WTC11 (cell line): Measurements from ENCODE around the gene RHOT2. TPM values are rescaled to one million over a fixed set of nuclear protein-coding genes. Genes with fewer than 3 reads are reported as not detected.
A peak's percentile ranks its signal among the peaks of the same experiment; 100 is the strongest.

Experiments
- ATAC-seq: fragments of 200-7000 bp; cut with Tn5 transposase; 2 replicates; pipeline ENCODE4 v1.10.0; 2021; ENCODE audit warnings: mild to moderate bottlenecking, moderate library complexity
- CTCF ChIA-PET: fragments of 300-600 bp; sonication (Branson Sonifier 250); formaldehyde crosslinking; loops from one replicate; lab custom pipeline; 2021; ENCODE audit warnings: antibody characterized with exemption; lab: Charles Lee
- POLR2A ChIA-PET: fragments of 350-600 bp; sonication (Branson Sonifier 250); formaldehyde crosslinking; loops from one replicate; lab custom pipeline; 2021; ENCODE audit warnings: antibody characterized with exemption; lab: Charles Lee
- DNase-seq: peaks from one replicate; pipeline ENCODE4 v3.0.0; 2021; ENCODE audit warnings: low spot score
- H3K27ac Mint-ChIP-seq: 2 replicates; pipeline ENCODE4 v1.8.0; 2021; ENCODE audit warnings: mixed read lengths
- H3K27me3 Mint-ChIP-seq: 2 replicates; pipeline ENCODE4 v1.8.0; 2021; ENCODE audit warnings: low read depth, mild to moderate bottlenecking, moderate library complexity, mixed read lengths
- H3K36me3 Mint-ChIP-seq: 2 replicates; pipeline ENCODE4 v1.8.0; 2021; ENCODE audit warnings: mixed read lengths
- H3K4me1 Mint-ChIP-seq: 2 replicates; pipeline ENCODE4 v1.8.0; 2022; ENCODE audit warnings: mixed read lengths
- H3K4me3 Mint-ChIP-seq: 2 replicates; pipeline ENCODE4 v1.8.0; 2021; ENCODE audit warnings: mild to moderate bottlenecking, moderate library complexity, mixed read lengths
- H3K9me3 Mint-ChIP-seq: 2 replicates; pipeline ENCODE4 v1.8.0; 2021; ENCODE audit warnings: mixed read lengths
- CTCF ChIP-seq: fragments of 200-600 bp; IDR thresholded peaks from 2 replicates; pipeline ENCODE4 v1.8.0; 2022; ENCODE audit warnings: antibody characterized with exemption
- ELF4 ChIP-seq: sonication (generic); formaldehyde crosslinking; IDR thresholded peaks from 2 replicates; pipeline ENCODE4 v1.8.1; 2022; ENCODE audit warnings: low read depth, mild to moderate bottlenecking, moderate library complexity, missing genetic modification reagents
- ERG ChIP-seq: fragments of 250-450 bp; sonication (Bioruptor Pico); IDR thresholded peaks from 2 replicates; pipeline ENCODE4 v1.8.0; 2021; ENCODE audit warnings: mild to moderate bottlenecking
- ESRRA ChIP-seq: sonication (generic); formaldehyde crosslinking; IDR thresholded peaks from 2 replicates; pipeline ENCODE4 v1.8.1; 2022; ENCODE audit warnings: mild to moderate bottlenecking, missing genetic modification reagents, borderline replicate concordance
- FOXP4 ChIP-seq: sonication (generic); formaldehyde crosslinking; IDR thresholded peaks from 2 replicates; pipeline ENCODE4 v1.8.0; 2022; ENCODE audit warnings: mild to moderate bottlenecking, missing genetic modification reagents
- GABPB1 ChIP-seq: sonication (generic); formaldehyde crosslinking; IDR thresholded peaks from 2 replicates; pipeline ENCODE4 v1.8.1; 2023; ENCODE audit warnings: mild to moderate bottlenecking, missing genetic modification reagents
- HMGA2 ChIP-seq: fragments of 250-450 bp; sonication (Bioruptor Pico); IDR thresholded peaks from 2 replicates; pipeline ENCODE4 v1.4.0; 2021; ENCODE audit warnings: mild to moderate bottlenecking, moderate library complexity
- JAZF1 ChIP-seq: fragments of 250-450 bp; sonication (Bioruptor Pico); IDR thresholded peaks from 2 replicates; pipeline ENCODE4 v1.9.0; 2021; ENCODE audit warnings: moderate library complexity, mild to moderate bottlenecking, inconsistent platforms
- MAX ChIP-seq: sonication (generic); formaldehyde crosslinking; IDR thresholded peaks from 2 replicates; pipeline ENCODE4 v1.8.0; 2022; ENCODE audit warnings: mild to moderate bottlenecking, missing genetic modification reagents
- MLX ChIP-seq: sonication (generic); formaldehyde crosslinking; IDR thresholded peaks from 2 replicates; pipeline ENCODE4 v1.8.1; 2023; ENCODE audit warnings: mild to moderate bottlenecking, missing genetic modification reagents, moderate library complexity
- USF1 ChIP-seq: sonication (generic); formaldehyde crosslinking; IDR thresholded peaks from 2 replicates; pipeline ENCODE4 v1.8.0; 2022; ENCODE audit warnings: mild to moderate bottlenecking, missing genetic modification reagents
- ZBTB21 ChIP-seq: sonication (generic); formaldehyde crosslinking; IDR thresholded peaks from 2 replicates; pipeline ENCODE4 v1.8.1; 2023; ENCODE audit warnings: mild to moderate bottlenecking, missing genetic modification reagents, borderline replicate concordance
- ZMAT4 ChIP-seq: fragments of 250-450 bp; sonication (Bioruptor Pico); IDR thresholded peaks from 2 replicates; pipeline ENCODE4 v1.9.0; 2021; ENCODE audit warnings: mild to moderate bottlenecking
- ZNF263 ChIP-seq: sonication (generic); formaldehyde crosslinking; IDR thresholded peaks from 2 replicates; pipeline ENCODE4 v1.8.1; 2022; ENCODE audit warnings: low read depth, mild to moderate bottlenecking, moderate library complexity, missing genetic modification reagents
- ZNF281 ChIP-seq: sonication (generic); formaldehyde crosslinking; IDR thresholded peaks from 2 replicates; pipeline ENCODE4 v1.8.0; 2023; ENCODE audit warnings: mild to moderate bottlenecking, missing genetic modification reagents
- ZSCAN18 ChIP-seq: fragments of 250-450 bp; sonication (Bioruptor Pico); IDR thresholded peaks from 2 replicates; pipeline ENCODE4 v2.1.2; 2022; ENCODE audit warnings: mild to moderate bottlenecking, moderate library complexity
- total RNA-seq: library from RNA; stranded (reverse); gene quantifications from 3 replicates; pipeline ENCODE4 v1.2.3, GENCODE V29; 2021

Gene RHOT2
- total RNA-seq, 1 experiment from 2014 or later: 285 TPM

- no peak overlapping the region for H3K4me3 Mint-ChIP-seq
- ChIA-PET POLR2A (interaction anchor here (0.5 kb wide), 1 partner anchor 14 kb away, joined by 3 read pairs; no protein-coding TSS in a partner anchor), CTCF (interaction anchor here (1.3 to 8.8 kb wide), 7 partner anchors 9 to 89 kb away, joined by 3 to 90 read pairs (median 10); partner anchors contain the start of genes ANTKMT, CCDC78, CHTF18 and GNG13)
- H3K9me3 Mint-ChIP-seq: no peaks in the 10 kb centered on the region
- no peak for TF ChIP-seq HMGA2 (CRISPR knock-in tag)
- TF ChIP-seq USF1: no peak
- no peak for TF ChIP-seq ZNF263
- TF ChIP-seq ZNF281 (CRISPR knock-in tag): no peak
- no peak for TF ChIP-seq CTCF
- TF ChIP-seq ZBTB21: no peak
- TF ChIP-seq GABPB1: no peak
- TF ChIP-seq MAX (CRISPR knock-in tag): no peak
- no peak for TF ChIP-seq ESRRA
- TF ChIP-seq ERG (CRISPR knock-in tag): no peak
- no peak for TF ChIP-seq MLX (CRISPR knock-in tag)
- no peak for TF ChIP-seq ELF4 (CRISPR knock-in tag)
- no peak for TF ChIP-seq FOXP4 (CRISPR knock-in tag)
- TF ChIP-seq, all 79 proteins: peak for 0
- H3K27ac Mint-ChIP-seq: no peak overlapping the region
- no peaks in the 10 kb centered on the region for H3K36me3 Mint-ChIP-seq
- DNase-seq (no peak), ATAC-seq (no peak)
- peaks cover 64% of the 10 kb centered on the region for H3K27me3 Mint-ChIP-seq
- peaks cover 2% of the 10 kb centered on the region for H3K4me1 Mint-ChIP-seq
Measured at GRCh38 chr16:711084-711483, 43.2 kb downstream of the RHOT2 start.

GRCh38 chr16:711548-712320 is 43.8 kb downstream of the RHOT2 start:
- ATAC-seq (peak; percentile 58), DNase-seq (peak; percentile 90)
- Mint-ChIP-seq H3K27ac (no peak overlapping the region), H3K36me3 (no peaks in the 10 kb centered on the region), H3K27me3 (peaks cover 62% of the 10 kb centered on the region), H3K4me1 (peaks cover 7% of the 10 kb centered on the region), H3K9me3 (no peaks in the 10 kb centered on the region), H3K4me3 (no peak overlapping the region)
- ChIA-PET POLR2A (interaction anchor here (0.7 kb wide), 1 partner anchor 74 kb away, joined by 3 read pairs; no protein-coding TSS in a partner anchor), CTCF (interaction anchor here (0.9 to 8.8 kb wide), 23 partner anchors 8 to 346 kb away, joined by 3 to 90 read pairs (median 6); partner anchors contain the start of genes ANTKMT, CCDC78, CHTF18 and CIAO3)
- no peak for TF ChIP-seq ZMAT4 (CRISPR knock-in tag)
- TF ChIP-seq JAZF1 (CRISPR knock-in tag): no peak
- no peak for TF ChIP-seq ZBTB21
- TF ChIP-seq ZSCAN18 (CRISPR knock-in tag): no peak
- no peak for TF ChIP-seq ESRRA
- peak; percentile 28; the same call in 1 of the 2 replicates for TF ChIP-seq MAX (CRISPR knock-in tag)
- no peak for TF ChIP-seq FOXP4 (CRISPR knock-in tag)
- no peak for TF ChIP-seq MLX (CRISPR knock-in tag)
